ENCODE measurements around the gene ABCE1.
A peak's percentile ranks its signal among the peaks of the same experiment; 100 is the strongest.

The ABCE1 gene

DNA sequence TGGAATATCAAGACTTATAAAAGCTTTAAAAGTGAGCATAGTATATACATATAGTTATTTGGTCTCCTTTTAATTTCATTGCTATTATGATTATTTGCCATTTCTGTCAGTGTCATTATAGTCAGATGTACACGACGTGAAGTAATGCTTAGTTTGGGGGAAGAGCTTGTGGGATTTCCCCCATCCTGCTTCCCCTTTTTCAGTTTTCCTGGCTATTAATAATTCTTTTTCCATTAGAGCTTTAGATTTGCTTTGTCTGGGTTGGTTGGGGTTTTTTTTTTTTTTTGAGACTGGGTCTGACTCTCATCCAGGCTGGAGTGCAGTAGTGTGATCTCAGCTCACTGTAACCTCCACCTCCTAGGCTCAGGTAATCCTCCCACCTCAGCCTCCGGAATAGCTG is 5.4 kb downstream of the ABCE1 start:
- no peak for ATAC-seq

DNA sequence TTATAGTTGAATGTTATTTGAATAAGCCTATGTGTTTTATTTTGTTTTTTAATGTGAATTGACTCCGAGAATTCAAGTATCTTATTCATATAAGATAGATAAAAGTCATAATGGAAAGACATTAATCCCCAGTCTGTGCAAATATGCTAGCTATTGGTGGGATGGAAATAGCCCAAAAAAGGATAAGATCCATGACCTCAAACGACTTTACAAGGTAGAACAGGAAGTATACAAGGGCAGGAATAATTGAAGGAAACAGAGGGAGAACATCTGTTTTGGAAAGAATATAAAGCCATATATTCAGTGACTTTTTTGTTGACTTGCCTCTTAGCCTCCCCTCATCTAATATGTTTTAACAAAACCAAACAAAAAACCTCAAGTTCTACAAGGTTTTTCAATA is 9.0 kb downstream of the ABCE1 start:
- ATAC-seq = no peak

DNA sequence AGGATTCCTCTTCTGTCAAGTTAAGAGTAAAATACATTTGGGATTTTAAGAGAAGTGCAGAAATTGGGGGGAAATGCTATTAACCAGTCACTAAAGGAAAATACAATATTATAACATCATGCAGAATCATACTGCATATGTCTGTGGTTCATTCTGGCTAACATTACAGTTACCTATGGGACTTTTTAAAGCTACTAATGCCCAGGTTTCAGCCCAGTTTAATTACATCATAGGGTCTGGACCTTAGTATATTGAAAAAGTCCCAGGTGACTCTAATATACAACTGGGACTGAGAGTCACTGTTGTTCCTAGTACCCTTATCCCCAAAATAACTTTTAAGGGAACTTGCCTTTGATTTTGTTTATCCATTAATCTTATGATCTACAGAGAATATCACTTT is 10.0 kb downstream of the ABCE1 start:
- ATAC-seq = no peak

DNA sequence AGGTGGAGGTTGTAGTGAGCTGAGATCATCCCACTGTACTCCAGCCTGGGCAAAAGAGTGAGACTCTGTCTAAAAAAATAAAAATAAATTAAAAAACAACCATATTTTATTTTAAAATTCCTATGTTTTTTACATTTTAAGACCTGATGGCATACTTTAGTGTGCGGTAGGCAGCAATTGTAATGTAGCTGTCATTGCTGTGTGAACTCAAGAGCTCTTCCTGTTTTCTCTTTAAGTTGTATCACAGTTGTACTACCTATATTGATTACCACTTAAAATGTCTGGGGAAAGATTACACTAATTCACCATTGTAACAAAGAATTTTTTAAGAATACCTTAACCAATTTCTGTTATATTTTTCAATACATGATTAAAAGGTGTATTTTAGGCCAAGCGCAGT is 27.3 kb downstream of the ABCE1 start:
- ATAC-seq = no peak

DNA sequence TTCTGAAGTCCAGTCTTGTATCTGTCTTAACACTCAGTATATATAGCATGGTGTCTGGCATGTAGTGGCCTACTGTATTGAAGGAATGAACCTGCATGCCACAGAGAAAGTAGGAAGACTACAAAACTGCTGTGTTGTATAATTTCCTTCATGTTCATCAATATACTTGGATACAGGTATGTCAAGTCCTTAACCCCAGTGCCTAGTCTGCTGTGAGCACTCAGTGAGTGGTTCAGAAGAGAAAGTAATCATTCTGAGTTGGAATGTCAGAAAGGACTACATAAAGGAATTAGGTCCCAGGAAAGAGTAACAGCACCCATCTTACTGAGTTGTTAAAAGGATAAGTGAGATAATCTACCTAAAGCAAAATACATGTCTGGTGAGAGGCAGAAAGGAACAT is 32.0 kb downstream of the ABCE1 start:
- ATAC-seq = no peak

DNA sequence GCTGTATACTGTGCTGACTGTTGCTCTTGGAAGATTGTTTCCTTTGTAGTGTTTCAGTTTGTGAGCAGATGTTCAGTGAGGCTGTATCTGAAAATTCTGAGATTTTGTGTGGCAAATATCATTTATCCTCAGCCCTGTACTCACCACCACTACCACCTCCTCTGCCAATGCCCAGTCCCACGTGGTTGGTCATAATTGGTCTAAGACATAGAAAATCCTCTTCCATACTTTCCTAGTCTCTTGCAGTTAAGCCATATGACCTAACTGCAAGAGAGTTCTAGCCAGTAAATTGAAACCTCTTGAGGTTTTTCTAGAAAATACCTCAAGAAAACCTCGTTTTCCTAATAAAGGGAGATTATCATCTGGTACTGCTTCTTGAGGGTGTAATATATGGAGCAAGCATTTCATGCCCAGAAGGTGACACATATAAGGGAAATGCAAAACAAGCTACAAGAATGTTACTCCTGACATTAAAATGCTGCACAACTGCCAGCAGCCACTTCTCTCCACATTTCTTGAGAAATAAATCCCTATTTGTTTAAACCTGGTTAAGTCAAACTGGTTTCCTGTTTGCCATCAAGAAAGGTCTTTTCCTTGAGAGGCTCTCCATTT is 32.8 kb downstream of the ABCE1 start:
- no peak for ATAC-seq

DNA sequence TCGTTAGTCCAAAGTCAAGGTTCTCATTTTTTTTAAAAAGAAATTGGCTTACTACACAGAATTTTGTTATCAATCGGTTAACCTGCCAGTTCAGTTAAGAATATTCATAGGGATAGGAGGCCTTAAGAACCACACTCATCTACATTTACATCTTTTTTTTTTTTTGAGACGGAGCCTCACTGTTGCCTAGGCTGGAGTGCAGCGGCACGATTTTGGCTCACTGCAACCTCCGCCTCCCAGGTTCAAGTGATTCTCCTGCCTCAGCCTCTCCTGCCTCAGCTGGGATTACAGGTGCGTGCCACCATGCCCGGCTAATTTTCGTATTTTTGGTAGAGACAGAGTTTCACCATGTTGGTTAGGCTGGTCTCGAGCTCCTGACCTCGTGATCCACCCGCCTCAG is 33.7 kb downstream of the ABCE1 start:
- no peak for ATAC-seq

DNA sequence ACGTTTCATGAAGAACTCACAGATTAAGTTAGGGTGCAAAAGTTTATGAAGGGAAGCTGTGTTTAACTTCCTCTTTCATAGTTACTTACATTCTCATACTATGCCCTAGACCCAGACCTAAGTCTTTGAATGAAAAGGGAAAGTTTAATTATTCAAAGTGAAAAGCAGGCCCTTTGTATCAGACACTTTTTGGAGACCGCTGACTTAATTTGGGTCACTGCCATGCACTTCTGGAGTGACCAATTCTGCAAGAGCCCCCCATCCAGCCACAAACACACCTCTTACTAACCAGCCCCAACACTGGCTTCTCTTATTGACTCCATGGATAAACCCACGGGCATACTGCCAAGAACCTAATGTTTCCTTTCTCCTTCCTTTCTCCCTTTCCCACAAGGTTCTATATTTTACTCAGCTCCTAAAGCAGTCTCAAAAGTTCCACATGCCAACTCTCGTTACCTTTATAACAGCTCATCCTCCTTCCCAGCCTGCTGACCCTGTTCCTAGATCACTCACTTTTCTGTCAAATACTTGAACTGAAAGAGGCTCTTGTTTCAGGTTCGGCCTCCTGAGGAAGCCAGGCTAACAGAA is 34.5 kb downstream of the ABCE1 start:
- ATAC-seq = peak; percentile 27 to 58

DNA sequence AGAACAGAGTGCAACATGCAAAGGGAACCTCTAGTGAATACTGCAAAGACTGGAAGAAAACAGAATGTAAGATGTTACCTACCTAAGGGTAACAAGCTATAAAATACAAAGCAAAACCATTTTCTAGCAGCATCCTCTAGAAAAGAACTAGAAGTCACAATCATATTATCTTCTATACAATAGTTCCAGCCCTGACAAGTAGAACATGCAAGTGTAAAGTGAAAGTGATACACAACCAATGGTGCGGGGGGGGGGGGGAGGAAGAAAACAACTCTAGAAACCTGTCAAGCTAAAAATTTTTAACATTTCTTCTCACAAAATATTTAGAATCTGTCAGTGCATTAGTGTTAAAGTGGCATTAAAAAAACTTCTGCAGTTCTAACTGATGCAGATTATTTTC is 38.1 kb downstream of the ABCE1 start:
- peak; percentile 27 to 29 for ATAC-seq

DNA sequence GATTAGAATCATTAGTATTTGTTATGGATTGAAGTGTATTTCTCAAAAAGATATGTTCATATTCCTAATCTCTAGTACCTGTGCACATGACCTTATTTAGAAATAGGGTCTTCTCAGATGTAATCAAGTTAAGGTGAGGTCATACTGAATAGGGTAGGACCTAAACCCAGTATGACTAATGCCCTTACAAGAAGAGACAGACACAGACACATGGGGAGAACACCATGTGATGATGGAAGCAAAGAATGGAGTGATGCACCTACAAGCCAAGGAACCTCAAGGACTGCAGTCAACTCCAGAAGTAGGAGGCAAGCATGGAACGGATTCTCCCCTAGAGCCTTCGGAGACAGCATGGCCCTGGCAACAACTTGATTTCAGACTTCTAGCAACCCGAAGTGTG is 50.9 kb downstream of the ABCE1 start:
- no peak for ATAC-seq

DNA sequence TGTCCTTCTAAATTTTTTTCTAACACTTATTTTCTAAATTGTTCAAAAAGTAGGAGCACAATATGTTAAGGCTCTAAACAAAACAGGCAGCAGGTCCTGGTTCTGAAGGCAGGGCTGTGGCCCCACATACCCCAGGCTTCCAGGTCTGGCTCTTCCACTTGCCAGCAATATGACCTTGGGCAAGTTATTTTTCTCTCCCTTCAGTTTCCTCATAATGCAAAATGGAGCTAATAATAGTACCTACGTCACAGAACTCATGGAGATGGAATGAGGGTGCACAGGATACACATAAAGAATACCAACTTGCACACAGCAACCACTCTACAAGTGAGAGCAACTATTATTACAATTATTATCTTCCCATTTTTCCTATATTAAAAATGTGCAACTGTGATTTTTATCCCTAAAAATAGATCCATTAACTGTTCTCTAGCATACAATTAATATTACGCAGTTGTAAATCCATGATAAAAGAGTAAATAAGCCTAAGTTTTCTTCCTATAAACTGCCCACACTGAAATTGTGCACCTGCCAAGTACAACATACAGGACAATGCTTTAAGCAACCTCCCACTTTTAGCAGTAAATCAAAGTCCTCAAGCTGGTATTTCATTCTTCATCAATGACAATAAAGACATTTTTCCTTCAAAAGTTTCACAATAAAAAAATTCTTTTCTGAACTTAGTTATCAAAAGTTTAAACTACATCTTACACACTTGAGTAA is 55.2 kb downstream of the ABCE1 start:
- no peak for ATAC-seq

DNA sequence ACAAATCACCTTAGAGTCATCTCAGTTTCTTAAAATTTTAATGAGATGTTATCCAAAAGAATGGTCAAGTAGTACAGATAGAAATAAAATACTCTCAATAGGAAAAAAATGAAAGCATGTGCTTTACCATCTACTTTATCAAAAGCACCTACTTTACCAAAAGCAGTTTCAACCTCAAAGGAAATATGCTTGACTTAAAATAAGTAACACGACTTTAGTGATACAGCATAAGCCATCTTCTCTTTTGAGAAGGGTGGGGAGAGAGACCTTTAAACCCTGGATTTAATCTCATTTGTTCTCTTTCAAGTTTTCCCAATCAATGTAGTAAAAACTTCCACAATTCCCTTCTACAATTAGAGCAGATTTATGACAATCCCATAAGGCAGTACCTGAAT is 55.8 kb downstream of the ABCE1 start:
- ATAC-seq = no peak

DNA sequence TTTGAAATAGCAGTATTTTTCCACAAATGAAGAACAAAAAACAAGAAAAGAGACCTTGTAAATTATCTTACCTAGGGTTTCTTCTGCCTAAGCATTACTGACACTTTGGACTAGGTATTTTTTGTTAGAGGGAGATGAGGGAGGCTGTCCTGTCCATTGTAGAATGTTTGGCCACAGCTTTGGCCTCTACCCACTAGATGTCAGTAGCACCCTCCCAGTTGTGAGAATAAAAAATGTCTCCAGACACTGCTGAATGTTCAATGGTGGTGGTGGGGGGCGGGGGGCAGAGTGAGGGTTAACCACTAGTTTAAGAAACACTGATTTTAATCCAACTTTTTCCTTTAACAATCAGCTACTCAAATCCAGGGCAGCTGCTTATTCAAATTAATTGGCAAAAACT is 56.5 kb downstream of the ABCE1 start:
- no peak for ATAC-seq

DNA sequence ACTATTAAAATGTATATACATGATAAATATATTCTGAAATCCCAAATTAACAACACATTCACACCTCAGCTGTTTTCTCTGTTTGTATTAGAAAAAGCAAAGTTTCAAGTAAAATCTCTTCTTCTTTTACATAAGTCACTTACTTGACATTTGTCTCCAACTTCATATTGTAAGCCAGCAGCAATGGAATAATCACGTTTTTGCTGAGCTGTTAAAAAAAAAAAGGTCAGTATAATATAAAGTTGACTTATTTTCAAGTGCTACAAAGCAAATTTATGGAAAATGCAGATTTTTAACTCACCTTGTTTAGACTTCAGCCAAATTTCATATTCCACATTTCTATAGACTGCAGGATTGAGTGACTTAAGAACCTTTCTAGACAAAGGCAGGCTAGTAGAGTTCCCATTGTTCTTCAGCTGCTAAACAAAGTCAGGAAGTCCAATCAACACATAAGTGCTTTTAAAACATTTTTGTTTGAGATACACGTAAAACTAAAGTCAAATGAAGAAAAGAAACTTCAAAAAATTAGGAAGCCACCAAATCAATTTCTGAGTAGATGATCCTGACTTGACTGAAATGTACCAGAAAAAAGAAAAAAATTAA is 57.3 kb downstream of the ABCE1 start:
- ATAC-seq = no peak

DNA sequence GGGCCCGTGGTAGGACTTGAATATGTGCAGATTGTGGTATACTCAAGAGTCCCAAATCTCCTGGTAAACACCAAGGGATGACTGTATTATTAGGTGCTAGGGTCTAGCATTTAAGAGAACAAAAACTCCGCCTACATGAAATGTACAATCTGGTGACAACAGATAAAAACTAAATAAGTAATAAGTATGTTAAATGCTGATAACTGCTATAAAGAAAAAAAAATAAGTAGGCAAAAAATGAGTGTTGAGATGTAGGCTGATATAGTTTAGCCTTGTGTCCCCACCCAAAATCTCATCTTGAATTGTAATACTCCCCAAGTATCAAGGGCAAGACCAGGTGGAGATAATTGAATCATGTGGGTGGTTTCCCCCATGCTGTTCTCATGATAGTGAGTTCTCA is 58.9 kb downstream of the ABCE1 start:
- no peak for ATAC-seq

DNA sequence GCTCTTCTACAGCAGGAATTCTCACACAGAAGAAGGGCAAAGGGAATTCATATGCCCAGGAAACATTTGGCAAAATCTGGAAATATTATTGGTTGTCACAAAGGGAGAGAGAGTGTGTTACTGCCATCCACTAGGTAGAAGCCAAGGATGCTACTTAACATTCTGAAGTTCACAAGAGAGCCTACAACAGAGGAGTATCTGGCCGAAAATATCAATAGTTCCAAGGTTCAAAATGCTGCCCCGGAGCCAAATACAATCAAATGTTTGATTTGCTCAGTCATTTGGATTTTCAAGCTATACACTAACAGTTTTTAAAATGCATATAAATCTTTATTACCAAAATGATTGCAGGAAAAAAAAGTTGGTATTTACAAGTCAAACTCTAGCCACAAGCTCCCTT is 63.4 kb downstream of the ABCE1 start:
- ATAC-seq = no peak

DNA sequence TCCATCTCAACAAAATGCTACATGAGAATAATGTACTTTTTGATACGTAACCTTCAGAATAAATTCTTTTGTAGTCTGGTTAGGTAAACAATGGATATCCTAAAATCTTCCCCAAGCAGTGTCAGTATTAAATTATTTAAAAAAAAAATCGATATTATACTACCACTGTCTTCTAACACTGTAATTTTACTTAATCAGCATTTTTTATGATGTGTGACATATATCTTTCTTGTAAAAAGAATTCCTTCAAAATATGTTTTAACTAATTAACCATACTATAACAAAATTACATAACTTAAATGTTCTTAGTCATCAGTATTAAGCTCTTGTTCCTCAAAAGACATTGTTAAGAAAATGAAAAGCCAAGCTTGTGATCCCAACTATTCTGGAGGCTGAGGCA is 69.8 kb downstream of the ABCE1 start:
- no peak for ATAC-seq

DNA sequence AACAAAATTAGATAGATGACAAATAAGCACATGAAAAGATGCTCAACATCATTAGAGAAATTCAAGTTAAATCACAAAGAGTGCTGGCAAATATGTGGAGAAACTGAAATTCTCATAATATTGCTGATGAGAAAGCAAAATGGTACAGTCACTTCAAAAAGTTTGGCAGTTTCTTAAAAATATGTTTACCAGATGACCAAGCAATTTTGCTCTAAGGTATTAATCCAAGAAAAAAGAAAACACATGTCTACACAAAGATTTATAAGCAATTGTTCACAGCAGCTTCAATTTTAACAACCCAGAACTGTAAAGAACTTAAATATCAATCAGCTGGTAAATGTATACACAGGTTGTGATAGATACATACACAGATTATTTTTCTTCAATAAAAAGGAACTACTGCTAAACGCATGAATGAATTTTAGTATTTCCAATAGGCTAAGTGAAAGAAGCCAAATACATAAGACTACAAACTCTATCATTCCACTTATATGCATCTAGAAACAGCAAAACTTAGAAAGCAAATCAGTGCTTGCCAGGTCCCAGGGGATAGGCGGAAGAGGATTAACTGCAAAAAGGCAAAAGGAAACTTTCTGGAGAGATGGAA is 70.6 kb downstream of the ABCE1 start:
- ATAC-seq = no peak

DNA sequence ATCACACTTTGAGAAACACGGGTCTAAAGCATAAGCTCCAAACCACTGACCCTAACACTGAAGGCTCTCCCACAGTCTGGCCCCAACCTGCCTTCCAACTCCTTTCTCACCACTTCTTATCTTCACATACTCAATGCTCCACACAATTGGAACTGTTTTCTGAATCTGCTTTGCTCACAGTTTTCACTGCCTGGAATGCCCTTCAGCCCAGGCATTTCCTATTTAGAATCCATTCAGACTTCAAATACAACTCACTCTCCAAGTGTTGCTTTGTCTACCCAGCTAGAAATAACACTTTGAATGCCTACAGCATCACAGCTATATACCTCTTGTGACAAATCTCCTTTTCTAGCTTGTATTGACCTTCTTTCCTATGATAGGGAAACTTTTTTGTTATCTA is 72.1 kb downstream of the ABCE1 start:
- ATAC-seq = no peak

DNA sequence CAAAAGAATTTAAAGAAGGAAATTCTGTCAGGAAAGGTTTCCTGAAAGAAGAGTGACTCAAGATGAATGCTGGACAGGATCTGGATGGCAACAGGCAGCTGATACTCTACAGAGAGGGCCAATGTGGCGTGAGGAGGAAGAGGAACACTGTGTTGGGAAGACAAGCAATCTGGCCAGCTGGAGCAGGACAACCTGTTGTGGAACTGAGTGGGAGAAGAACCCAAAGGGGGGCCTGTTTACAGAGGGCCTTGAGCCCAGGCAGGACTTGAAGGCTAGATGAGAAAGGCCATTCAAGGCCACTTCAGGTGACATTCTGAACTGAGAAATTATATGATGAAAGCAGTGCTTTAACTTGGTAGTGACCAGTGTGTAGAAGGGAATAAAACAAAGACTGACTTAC is 73.8 kb downstream of the ABCE1 start:
- ATAC-seq = no peak

DNA sequence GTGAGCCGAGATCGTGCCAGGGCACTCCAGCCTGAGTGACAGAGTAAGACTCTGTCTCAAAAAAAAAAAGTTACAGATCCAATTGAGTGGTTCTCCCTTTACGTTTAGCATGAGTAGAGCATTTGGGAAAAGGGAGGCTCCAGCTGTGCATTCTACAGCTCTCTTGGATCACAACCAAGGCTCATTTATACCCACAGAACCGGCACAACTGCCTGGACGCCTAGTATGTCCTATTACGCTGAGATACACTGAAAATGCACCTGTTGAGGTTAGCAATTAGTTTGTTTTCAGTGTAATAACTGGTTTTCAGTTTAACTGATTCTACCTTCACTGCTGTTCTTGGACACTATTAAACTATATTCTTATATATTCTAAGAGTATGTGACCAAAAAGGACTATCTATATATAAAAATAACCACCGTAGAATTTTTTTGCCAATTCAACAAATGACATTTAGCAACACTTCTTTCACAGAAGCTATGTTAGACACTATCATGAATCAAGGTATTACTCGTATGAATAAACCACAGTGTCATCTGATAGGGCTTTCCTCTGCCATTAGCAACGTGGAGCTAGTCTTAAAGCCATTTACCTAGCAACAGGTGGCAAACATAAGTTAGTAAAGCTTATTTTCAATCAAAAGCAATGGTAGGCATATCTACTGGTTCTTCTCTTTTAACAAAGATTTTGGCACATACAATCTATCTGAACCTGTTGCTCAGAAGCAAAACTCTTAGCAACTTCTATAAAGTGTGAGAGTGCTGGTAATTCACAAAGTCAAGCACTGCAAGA is 78.7 kb downstream of the ABCE1 start:
- no peak for ATAC-seq

DNA sequence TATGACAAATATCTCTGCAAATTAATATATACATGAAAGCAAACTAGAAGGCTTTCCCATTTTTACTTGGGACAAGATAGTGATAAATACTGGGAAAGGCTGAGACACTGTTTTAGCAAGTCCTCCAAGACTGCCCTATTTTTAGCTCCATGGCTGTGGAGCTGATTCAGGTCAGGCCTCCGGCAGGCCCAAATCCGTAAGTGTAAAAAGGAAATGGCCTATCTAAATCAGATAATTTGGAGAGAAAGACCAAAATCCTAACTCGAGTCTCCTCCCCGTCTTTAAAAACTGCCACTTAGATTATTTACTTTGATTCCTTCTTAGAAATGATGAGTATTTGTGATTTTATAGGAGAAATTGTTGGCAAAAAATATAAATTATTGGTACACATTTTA is 79.4 kb downstream of the ABCE1 start:
- ATAC-seq = no peak

Data from activated CD4-positive, CD25-positive, alpha-beta regulatory T cell treated with anti-CD3 and anti-CD28 coated beads, Interleukin-2, amount 50 U/mL, for 24 hours (primary cell).